HG02642 (cell line): ENCODE data around the gene SENP2.
"Not testable (repeated sequence)": the region's sequence is repeated elsewhere in the genome, so short reads cannot be mapped to it uniquely, and the experiment has no call there.

Experiments used
- ATAC-seq: cut with Tn5 transposase; IDR thresholded peaks from one replicate; pipeline ENCODE4 v1.9.1; 2021; ENCODE audit warnings: mild to moderate bottlenecking; ENCODE audit not compliant: unreplicated experiment, poor library complexity

Gene SENP2

GRCh38 chr3:185584686-185585085, 1.4 kb upstream of the SENP2 start:
- ATAC-seq: no peak

- ATAC-seq: no peak
Measured at GRCh38 chr3:185585518-185585858, 607 bp upstream of the SENP2 start.

- ATAC-seq: no peak
Measured at GRCh38 chr3:185586686-185587039, 568 bp downstream of the SENP2 start.

- ATAC-seq: no peak
Measured at GRCh38 chr3:185594073-185594472, 8.0 kb downstream of the SENP2 start.

GRCh38 chr3:185595526-185595925, 9.4 kb downstream of the SENP2 start:
- peak; percentile 52 for ATAC-seq

GRCh38 chr3:185605566-185605965, 19.5 kb downstream of the SENP2 start:
- no peak for ATAC-seq

GRCh38 chr3:185606196-185606595, 20.1 kb downstream of the SENP2 start:
- no peak for ATAC-seq

- no peak for ATAC-seq
Measured at GRCh38 chr3:185613016-185613415, 26.9 kb downstream of the SENP2 start.

- ATAC-seq: no peak
Measured at GRCh38 chr3:185623939-185624665, 38.0 kb downstream of the SENP2 start.

GRCh38 chr3:185625784-185626183, 39.7 kb downstream of the SENP2 start:
- ATAC-seq: no peak

GRCh38 chr3:185629554-185630181, 43.6 kb downstream of the SENP2 start:
- ATAC-seq: no peak

- no peak for ATAC-seq
Measured at GRCh38 chr3:185630182-185630622, 44.1 kb downstream of the SENP2 start.

- no peak for ATAC-seq
Measured at GRCh38 chr3:185631108-185631507, 45.0 kb downstream of the SENP2 start.

- ATAC-seq: no peak
Measured at GRCh38 chr3:185631508-185632206, 45.6 kb downstream of the SENP2 start.

GRCh38 chr3:185632996-185633395, 46.9 kb downstream of the SENP2 start:
- ATAC-seq: no peak

GRCh38 chr3:185637388-185637787, 51.3 kb downstream of the SENP2 start:
- no peak for ATAC-seq

GRCh38 chr3:185638651-185639050, 52.6 kb downstream of the SENP2 start:
- ATAC-seq: not testable (repeated sequence)

GRCh38 chr3:185639632-185640206, 53.6 kb downstream of the SENP2 start:
- no peak for ATAC-seq

GRCh38 chr3:185640308-185640707, 54.2 kb downstream of the SENP2 start:
- no peak for ATAC-seq

GRCh38 chr3:185645191-185645590, 59.1 kb downstream of the SENP2 start:
- ATAC-seq: not testable (repeated sequence)
